HepG2 (cell line): ENCODE measurements around the gene PDE9A. TPM values are rescaled to one million over a fixed set of nuclear protein-coding genes. Genes with fewer than 3 reads are reported as not detected.
A peak's percentile ranks its signal among the peaks of the same experiment; 100 is the strongest.

Experiments used
- ATAC-seq: fragments of 200-7000 bp; cut with Tn5 transposase; 3 replicates; pipeline ENCODE4 v1.9.1; 2020; ENCODE audit warnings: mild to moderate bottlenecking, moderate library complexity
- BruUV-seq: library from RNA; stranded (reverse); fragments of 400-500 nt; replicated peaks from 2 replicates; lab custom pipeline; 2021; lab: Mats Ljungman, UMichigan
- CTCF ChIA-PET: fragments of 300-600 bp; formaldehyde crosslinking; extraction: SDS; loops from one replicate; lab custom pipeline; 2021; ENCODE audit warnings: low total read pairs, inconsistent platforms, low intra/inter-chr PET ratio; lab: Yijun Ruan, JAX
- POLR2A ChIA-PET: fragments of 350-600 bp; sonication (Branson Sonifier 250); formaldehyde crosslinking; loops from one replicate; lab custom pipeline; 2020; ENCODE audit warnings: antibody characterized with exemption, inconsistent platforms; lab: Yijun Ruan, JAX
- DNase-seq: peaks from one replicate; pipeline ENCODE4 v3.0.0-alpha.2; 2015; ENCODE audit warnings: low spot score
- FAIRE-seq: peaks from 3 replicates; lab custom pipeline; 2011; peaks lifted over from hg19 to GRCh38; lab: Jason Lieb, UNC
- H2AFZ ChIP-seq: one replicate; pipeline ENCODE4 v1.6.1; 2011; ENCODE audit warnings: low read length, inconsistent platforms
- H3K27ac ChIP-seq: fragments of 300-600 bp; 3 replicates; pipeline ENCODE4 v1.8.0; 2011; ENCODE audit warnings: mixed run types, mild to moderate bottlenecking, mixed read lengths, low read length, inconsistent platforms; ENCODE audit not compliant: insufficient read depth; ENCODE audit errors: extremely low read length
- H3K27me3 ChIP-seq, 2 experiments: fragments of 200-600 bp in 1 of 2; 2 replicates in 1 of 2; 3 replicates in 1 of 2; pipeline versions ENCODE4 v1.6.0 to v1.8.0; 2011; ENCODE audit warnings: low read length in 2 of 2, mild to moderate bottlenecking in 2 of 2, moderate library complexity in 2 of 2, inconsistent platforms in 1 of 2; ENCODE audit not compliant: insufficient read depth in 2 of 2, control insufficient read depth in 1 of 2
- H3K36me3 ChIP-seq, 2 experiments: fragments of 200-600 bp in 1 of 2; replicated peaks in 1 of 2; 2 replicates in 1 of 2; 3 replicates in 1 of 2; pipeline versions ENCODE4 v1.5.1 to v1.8.0; 2011; ENCODE audit warnings: low read length in 2 of 2, inconsistent platforms in 1 of 2; ENCODE audit not compliant: insufficient read depth in 2 of 2, control insufficient read depth in 1 of 2
- H3K4me1 ChIP-seq: 2 replicates; pipeline ENCODE4 v1.5.1; 2012; ENCODE audit warnings: low read length, inconsistent platforms; ENCODE audit not compliant: insufficient read depth
- H3K4me2 ChIP-seq: 2 replicates; pipeline ENCODE4 v1.6.0; 2011; ENCODE audit warnings: low read depth, low read length, inconsistent platforms
- H3K4me3 ChIP-seq, 3 experiments: fragments of 200-600 bp in 1 of 3; sonication (generic), shearing (Covaris generic) in 1 of 3; replicated peaks in 1 of 3; 2 replicates each; pipeline ENCODE4 v1.5.1; 2011 to 2016; ENCODE audit warnings: low read length in 3 of 3, inconsistent platforms in 2 of 3, low read depth in 2 of 3, mild to moderate bottlenecking in 2 of 3, control low read depth in 1 of 3, mixed read lengths in 1 of 3; ENCODE audit not compliant: insufficient read depth in 1 of 3
- H3K79me2 ChIP-seq: one replicate; pipeline ENCODE4 v1.6.1; 2011; ENCODE audit warnings: low read length, inconsistent platforms; ENCODE audit not compliant: insufficient read depth
- H3K9ac ChIP-seq: 2 replicates; pipeline ENCODE4 v1.6.0; 2011; ENCODE audit warnings: mild to moderate bottlenecking, low read depth, low read length, inconsistent platforms; ENCODE audit not compliant: insufficient read depth
- H3K9me3 ChIP-seq: 2 replicates; pipeline ENCODE4 v1.5.1; 2012; ENCODE audit warnings: mild to moderate bottlenecking, low read length
- H4K20me1 ChIP-seq: 2 replicates; pipeline ENCODE4 v1.6.0; 2011; ENCODE audit warnings: inconsistent platforms, mild to moderate bottlenecking, low read length, moderate library complexity; ENCODE audit not compliant: insufficient read depth
- GABPB1 ChIP-seq: IDR thresholded peaks from 2 replicates; pipeline ENCODE4 v1.6.1; 2016; ENCODE audit warnings: mild to moderate bottlenecking, missing genetic modification reagents, moderate library complexity, missing compliant biosample characterization
- GZF1 ChIP-seq: sonication (generic); formaldehyde crosslinking; IDR thresholded peaks from 2 replicates; pipeline ENCODE4 v1.5.1; 2020; ENCODE audit warnings: mild to moderate bottlenecking, missing genetic modification reagents
- NFIB ChIP-seq: sonication (generic); formaldehyde crosslinking; IDR thresholded peaks from 2 replicates; pipeline ENCODE4 v1.9.0; 2021; ENCODE audit warnings: missing genetic modification reagents, mild to moderate bottlenecking, borderline replicate concordance
- PHF8 ChIP-seq: sonication (generic); formaldehyde crosslinking; IDR thresholded peaks from 2 replicates; pipeline ENCODE4 v1.5.0; 2020; ENCODE audit warnings: missing genetic modification reagents
- PITX1 ChIP-seq: sonication (generic); formaldehyde crosslinking; IDR thresholded peaks from 2 replicates; pipeline ENCODE4 v1.5.1; 2020; ENCODE audit warnings: mild to moderate bottlenecking, missing genetic modification reagents
- REL ChIP-seq: sonication (generic); formaldehyde crosslinking; conservative IDR thresholded peaks from 2 replicates; pipeline ENCODE4 v1.8.0; 2022; ENCODE audit warnings: mild to moderate bottlenecking, missing genetic modification reagents, moderate library complexity
- TRIM24 ChIP-seq: sonication (generic); formaldehyde crosslinking; IDR thresholded peaks from 2 replicates; pipeline ENCODE4 v1.8.0; 2022; ENCODE audit warnings: mild to moderate bottlenecking, missing genetic modification reagents
- WIZ ChIP-seq: sonication (generic); formaldehyde crosslinking; IDR thresholded peaks from 2 replicates; pipeline ENCODE4 v1.5.1; 2020; ENCODE audit warnings: mild to moderate bottlenecking, missing genetic modification reagents
- ZKSCAN8 ChIP-seq: IDR thresholded peaks from 2 replicates; pipeline ENCODE4 v1.6.1; 2016; ENCODE audit warnings: borderline replicate concordance, missing genetic modification reagents, missing compliant biosample characterization
- ZNF569 ChIP-seq: sonication (generic); formaldehyde crosslinking; IDR thresholded peaks from 2 replicates; pipeline ENCODE4 v1.5.0; 2020; ENCODE audit warnings: mild to moderate bottlenecking, missing genetic modification reagents, moderate library complexity, borderline replicate concordance
- ZNF775 ChIP-seq: sonication (generic); formaldehyde crosslinking; IDR thresholded peaks from 2 replicates; pipeline ENCODE4 v1.4.0; 2020; ENCODE audit warnings: missing genetic modification reagents, mild to moderate bottlenecking, moderate library complexity, borderline replicate concordance
- ZNF788 ChIP-seq: sonication (generic); formaldehyde crosslinking; IDR thresholded peaks from 2 replicates; pipeline ENCODE4 v1.5.0; 2020; ENCODE audit warnings: mild to moderate bottlenecking, missing genetic modification reagents, borderline replicate concordance
- WGBS: methylation state at CpG from one replicate; pipeline ENCODE4 v1.1.6; 2017; ENCODE audit warnings: low lambda C conversion rate; 5-methylcytosine and 5-hydroxymethylcytosine counted together
- in situ Hi-C: cut with HindIII; loops from 2 replicates; pipeline ENCODE4 v1.10.0; 2017; ENCODE audit warnings: low pct_unique_long_range_greater_than_20kb; ENCODE audit not compliant: extremely low pct_ligation_motif_present
- intact Hi-C: fragments of 100-400 bp; cut with micrococcal nuclease; formaldehyde crosslinking; loops from one replicate; pipeline ENCODE4 v1.10.0; 2022; ENCODE audit not compliant: unreplicated experiment
- polyA plus RNA-seq, 8 experiments: library from polyadenylated mRNA; depleted of rRNA in 3 of 8; stranded (reverse) in 7 of 8; unstranded in 1 of 8; fragments of >200 nt; fragmentation: Illumina TruSeq in 4 of 8; extraction: Trizol in 4 of 8; gene quantifications; 2 replicates each; pipeline versions ENCODE4 v1.2.1 to v1.2.3, GENCODE V29; 2011 to 2016; ENCODE audit warnings: low read depth in 4 of 8, missing spikeins in 1 of 8, mixed read lengths in 1 of 8; ENCODE audit not compliant: insufficient read depth in 1 of 8
- total RNA-seq, 5 experiments: library from RNA; depleted of rRNA; stranded (reverse); fragments of >200 nt; fragmentation: Illumina TruSeq; extraction: Trizol; gene quantifications; 2 replicates each; pipeline ENCODE4 v1.2.3, GENCODE V29; 2016; ENCODE audit warnings: low read depth in 1 of 5
- TF ChIP-seq, protein P1 (sequence below): sonication (generic); formaldehyde crosslinking; IDR thresholded peaks from 2 replicates; pipeline ENCODE4 v1.9.0; 2021; ENCODE audit warnings: mild to moderate bottlenecking, missing genetic modification reagents
- TF ChIP-seq, protein P2 (sequence below): sonication (generic); formaldehyde crosslinking; IDR thresholded peaks from 2 replicates; pipeline ENCODE4 v1.8.1; 2023; ENCODE audit warnings: missing genetic modification reagents, inconsistent platforms, borderline replicate concordance
- TF ChIP-seq, protein P3 (sequence below): IDR thresholded peaks from 2 replicates; pipeline ENCODE4 v1.6.1; 2016; ENCODE audit warnings: missing genetic modification reagents, missing compliant biosample characterization

Gene PDE9A
- total and polyA plus RNA-seq, 2 of the 13 experiments (the other 11 are each of a cell fraction or from before 2014, with no cell fraction given): 4.6 to 19.7 TPM

DNA sequence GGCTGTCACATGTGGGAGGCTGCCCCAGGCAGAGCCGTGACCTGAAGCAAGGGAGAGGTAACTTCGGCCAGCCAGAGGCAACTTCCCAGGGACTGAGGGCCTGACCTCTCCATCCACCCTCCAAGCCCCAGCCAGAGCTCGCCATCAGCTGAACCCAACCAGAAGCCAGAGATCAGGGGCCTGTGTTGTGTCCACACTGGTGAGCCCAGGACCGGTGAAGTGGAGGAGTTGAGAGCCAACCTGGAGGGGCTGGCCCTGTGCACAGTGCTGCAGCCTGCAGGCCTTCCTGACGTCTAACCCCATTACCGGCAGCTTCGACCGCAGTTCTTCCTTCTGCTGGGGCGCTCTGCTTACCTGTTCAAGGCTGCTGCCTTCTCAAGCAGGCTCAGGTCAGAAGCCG is 19.6 kb upstream of the PDE9A start:
- TF ChIP-seq ZNF788 (CRISPR knock-in tag): no peak
- TF ChIP-seq REL: no peak
- TF ChIP-seq, protein P1, sequence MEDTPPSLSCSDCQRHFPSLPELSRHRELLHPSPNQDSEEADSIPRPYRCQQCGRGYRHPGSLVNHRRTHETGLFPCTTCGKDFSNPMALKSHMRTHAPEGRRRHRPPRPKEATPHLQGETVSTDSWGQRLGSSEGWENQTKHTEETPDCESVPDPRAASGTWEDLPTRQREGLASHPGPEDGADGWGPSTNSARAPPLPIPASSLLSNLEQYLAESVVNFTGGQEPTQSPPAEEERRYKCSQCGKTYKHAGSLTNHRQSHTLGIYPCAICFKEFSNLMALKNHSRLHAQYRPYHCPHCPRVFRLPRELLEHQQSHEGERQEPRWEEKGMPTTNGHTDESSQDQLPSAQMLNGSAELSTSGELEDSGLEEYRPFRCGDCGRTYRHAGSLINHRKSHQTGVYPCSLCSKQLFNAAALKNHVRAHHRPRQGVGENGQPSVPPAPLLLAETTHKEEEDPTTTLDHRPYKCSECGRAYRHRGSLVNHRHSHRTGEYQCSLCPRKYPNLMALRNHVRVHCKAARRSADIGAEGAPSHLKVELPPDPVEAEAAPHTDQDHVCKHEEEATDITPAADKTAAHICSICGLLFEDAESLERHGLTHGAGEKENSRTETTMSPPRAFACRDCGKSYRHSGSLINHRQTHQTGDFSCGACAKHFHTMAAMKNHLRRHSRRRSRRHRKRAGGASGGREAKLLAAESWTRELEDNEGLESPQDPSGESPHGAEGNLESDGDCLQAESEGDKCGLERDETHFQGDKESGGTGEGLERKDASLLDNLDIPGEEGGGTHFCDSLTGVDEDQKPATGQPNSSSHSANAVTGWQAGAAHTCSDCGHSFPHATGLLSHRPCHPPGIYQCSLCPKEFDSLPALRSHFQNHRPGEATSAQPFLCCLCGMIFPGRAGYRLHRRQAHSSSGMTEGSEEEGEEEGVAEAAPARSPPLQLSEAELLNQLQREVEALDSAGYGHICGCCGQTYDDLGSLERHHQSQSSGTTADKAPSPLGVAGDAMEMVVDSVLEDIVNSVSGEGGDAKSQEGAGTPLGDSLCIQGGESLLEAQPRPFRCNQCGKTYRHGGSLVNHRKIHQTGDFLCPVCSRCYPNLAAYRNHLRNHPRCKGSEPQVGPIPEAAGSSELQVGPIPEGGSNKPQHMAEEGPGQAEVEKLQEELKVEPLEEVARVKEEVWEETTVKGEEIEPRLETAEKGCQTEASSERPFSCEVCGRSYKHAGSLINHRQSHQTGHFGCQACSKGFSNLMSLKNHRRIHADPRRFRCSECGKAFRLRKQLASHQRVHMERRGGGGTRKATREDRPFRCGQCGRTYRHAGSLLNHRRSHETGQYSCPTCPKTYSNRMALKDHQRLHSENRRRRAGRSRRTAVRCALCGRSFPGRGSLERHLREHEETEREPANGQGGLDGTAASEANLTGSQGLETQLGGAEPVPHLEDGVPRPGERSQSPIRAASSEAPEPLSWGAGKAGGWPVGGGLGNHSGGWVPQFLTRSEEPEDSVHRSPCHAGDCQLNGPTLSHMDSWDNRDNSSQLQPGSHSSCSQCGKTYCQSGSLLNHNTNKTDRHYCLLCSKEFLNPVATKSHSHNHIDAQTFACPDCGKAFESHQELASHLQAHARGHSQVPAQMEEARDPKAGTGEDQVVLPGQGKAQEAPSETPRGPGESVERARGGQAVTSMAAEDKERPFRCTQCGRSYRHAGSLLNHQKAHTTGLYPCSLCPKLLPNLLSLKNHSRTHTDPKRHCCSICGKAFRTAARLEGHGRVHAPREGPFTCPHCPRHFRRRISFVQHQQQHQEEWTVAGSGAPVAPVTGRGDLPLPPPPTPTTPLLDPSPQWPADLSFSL: no peak
- TF ChIP-seq TRIM24 (CRISPR knock-in tag): no peak
- no peak for TF ChIP-seq ZKSCAN8
- no peak for TF ChIP-seq PITX1
- no peak for TF ChIP-seq GABPB1 (CRISPR knock-in tag)
- TF ChIP-seq NFIB (CRISPR knock-in tag): no peak
- no peak for TF ChIP-seq PHF8 (CRISPR knock-in tag)
- TF ChIP-seq WIZ (CRISPR knock-in tag): no peak
- TF ChIP-seq, protein P2, sequence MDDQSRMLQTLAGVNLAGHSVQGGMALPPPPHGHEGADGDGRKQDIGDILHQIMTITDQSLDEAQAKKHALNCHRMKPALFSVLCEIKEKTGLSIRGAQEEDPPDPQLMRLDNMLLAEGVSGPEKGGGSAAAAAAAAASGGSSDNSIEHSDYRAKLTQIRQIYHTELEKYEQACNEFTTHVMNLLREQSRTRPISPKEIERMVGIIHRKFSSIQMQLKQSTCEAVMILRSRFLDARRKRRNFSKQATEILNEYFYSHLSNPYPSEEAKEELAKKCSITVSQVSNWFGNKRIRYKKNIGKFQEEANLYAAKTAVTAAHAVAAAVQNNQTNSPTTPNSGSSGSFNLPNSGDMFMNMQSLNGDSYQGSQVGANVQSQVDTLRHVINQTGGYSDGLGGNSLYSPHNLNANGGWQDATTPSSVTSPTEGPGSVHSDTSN (CRISPR knock-in tag): no peak
- TF ChIP-seq, protein P3, sequence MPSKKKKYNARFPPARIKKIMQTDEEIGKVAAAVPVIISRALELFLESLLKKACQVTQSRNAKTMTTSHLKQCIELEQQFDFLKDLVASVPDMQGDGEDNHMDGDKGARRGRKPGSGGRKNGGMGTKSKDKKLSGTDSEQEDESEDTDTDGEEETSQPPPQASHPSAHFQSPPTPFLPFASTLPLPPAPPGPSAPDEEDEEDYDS (CRISPR knock-in tag): no peak
- TF ChIP-seq GZF1 (CRISPR knock-in tag): no peak
- no peak for TF ChIP-seq ZNF775
- no peak for TF ChIP-seq ZNF569 (CRISPR knock-in tag)
- TF ChIP-seq, all 625 proteins: peak for 0
- POLR2A ChIA-PET: no interaction called here
- Histone ChIP-seq H3K4me3 (no peak overlapping the region), H3K36me3 (no peaks in the 10 kb centered on the region), H4K20me1 (no peaks in the 10 kb centered on the region), H3K27me3 (peaks cover 2 to 41% of the 10 kb centered on the region in 2 experiments; a peak in 4 of 5 replicates), H3K79me2 (no peaks in the 10 kb centered on the region), H3K4me1 (peaks cover 15% of the 10 kb centered on the region; the same call in 1 of the 2 replicates), H2AFZ (no peak overlapping the region), H3K4me2 (no peak overlapping the region), H3K9me3 (no peaks in the 10 kb centered on the region), H3K9ac (no peak overlapping the region), H3K27ac (no peak overlapping the region)
- no peak for FAIRE-seq
- CTCF ChIA-PET: no interaction called here
- no peak for DNase-seq
- peak; percentile 55 for ATAC-seq
- BruUV-seq: no TSS peak
- in situ Hi-C loops (no loop called here), intact Hi-C loops (no loop called here)
- 0% methylated on average over 2 of the region's 10 CpGs for WGBS
